ACHN (cell line): Measurements from ENCODE around the gene LST1.

ENCODE experiments used
- DNase-seq: peaks from one replicate; pipeline ENCODE4 v3.0.0-alpha.2; 2015
- in situ Hi-C: cut with HindIII; loops from 2 replicates; pipeline ENCODE4 v1.10.0; 2017; ENCODE audit warnings: low sequenced_read_pairs, low pct_ligation_motif_present, low pct_unique_long_range_greater_than_20kb

LST1 gene

GRCh38 chr6:31558631-31559500 lies 27.2 kb upstream of the LST1 start:
- no peak for DNase-seq
- in situ Hi-C loops, result no loop called here

- DNase-seq, result no peak
- in situ Hi-C loops, result no loop called here
Measured at GRCh38 chr6:31559606-31559957, 26.5 kb upstream of the LST1 start.

GRCh38 chr6:31559958-31560696 lies 25.9 kb upstream of the LST1 start:
- in situ Hi-C loops, result no loop called here
- peak; percentile 81 for DNase-seq

GRCh38 chr6:31560697-31561058 lies 25.4 kb upstream of the LST1 start:
- in situ Hi-C loops, result no loop called here
- DNase-seq, result no peak

- DNase-seq, result no peak
- in situ Hi-C loops, result no loop called here
Measured at GRCh38 chr6:31567531-31568370, 18.3 kb upstream of the LST1 start.

- in situ Hi-C loops, result no loop called here
- DNase-seq, result no peak
Measured at GRCh38 chr6:31568537-31568961, 17.5 kb upstream of the LST1 start.

GRCh38 chr6:31569861-31570536 lies 16.1 kb upstream of the LST1 start:
- DNase-seq, result no peak
- in situ Hi-C loops, result no loop called here

- in situ Hi-C loops, result no loop called here
- DNase-seq, result no peak
Measured at GRCh38 chr6:31572041-31572911, 13.8 kb upstream of the LST1 start, which contains the start of gene LTA. LTA (plus strand) TSS chr6:31572289; CDS start chr6:31572743, 454 bp downstream.

- in situ Hi-C loops, result no loop called here
- no peak for DNase-seq
Measured at GRCh38 chr6:31573239-31574105, 12.6 kb upstream of the LST1 start.

GRCh38 chr6:31574106-31575061 lies 11.7 kb upstream of the LST1 start:
- DNase-seq, result no peak
- in situ Hi-C loops, result no loop called here

- in situ Hi-C loops, result no loop called here
Measured at GRCh38 chr6:31575335-31575901, 10.7 kb upstream of the LST1 start, which contains the start of gene TNF. TNF (plus strand) TSS chr6:31575565; CDS start chr6:31575742, 177 bp downstream.

GRCh38 chr6:31575952-31576685 lies 10.0 kb upstream of the LST1 start:
- DNase-seq, result no peak
- in situ Hi-C loops, result no loop called here

More at GRCh38 chr6:31575335-31575901, 10.7 kb upstream of the LST1 start, which contains the start of gene TNF:
- no peak for DNase-seq

- no peak for DNase-seq
- in situ Hi-C loops, result no loop called here
Measured at GRCh38 chr6:31576897-31577578, 9.0 kb upstream of the LST1 start.

- DNase-seq, result no peak
- in situ Hi-C loops, result no loop called here
Measured at GRCh38 chr6:31577579-31577966, 8.5 kb upstream of the LST1 start.
